Stimulated activated naive CD8-positive, alpha-beta T cell treated with anti-CD3 and anti-CD28 coated beads, Interleukin-15, amount 100 ng/mL, for 72 hours (primary cell): Measurements from ENCODE around the gene ATP6V0E2.

Experiments used
- ATAC-seq: fragments of 150-1000 bp; cut with Tn5 transposase; 2 replicates; pipeline ENCODE4 v1.10.0; 2021; ENCODE audit warnings: mild to moderate bottlenecking, moderate library complexity
- DNase-seq, 2 donors: peaks; one replicate each; pipeline ENCODE4 v3.0.0; 2021 to 2022
- H3K27ac Mint-ChIP-seq, 2 donors: one replicate each; pipeline ENCODE4 v1.8.0; 2022; ENCODE audit warnings: mild to moderate bottlenecking in 2 of 2, mixed read lengths in 2 of 2, moderate library complexity in 2 of 2
- H3K27me3 Mint-ChIP-seq: one replicate; pipeline ENCODE4 v1.8.0; 2022; ENCODE audit warnings: mixed read lengths
- H3K4me1 Mint-ChIP-seq: one replicate; pipeline ENCODE4 v1.8.0; 2022; ENCODE audit warnings: mild to moderate bottlenecking, mixed read lengths
- H3K4me3 Mint-ChIP-seq, 2 donors: one replicate each; pipeline ENCODE4 v1.8.0; 2022; ENCODE audit warnings: mild to moderate bottlenecking in 2 of 2, mixed read lengths in 2 of 2, moderate library complexity in 1 of 2
- H3K9me3 Mint-ChIP-seq, 2 donors: one replicate each; pipeline ENCODE4 v1.8.0; 2022; ENCODE audit warnings: mixed read lengths in 2 of 2

The ATP6V0E2 gene

GRCh38 chr7:149851449-149851848 is 22.3 kb upstream of the ATP6V0E2 start:
- DNase-seq (no peak), ATAC-seq (no peak)
- H3K4me1 Mint-ChIP-seq: peaks cover 40% of the 10 kb centered on the region
- H3K27ac Mint-ChIP-seq: no peak overlapping the region
- no peaks in the 10 kb centered on the region for H3K9me3 Mint-ChIP-seq
- H3K4me3 Mint-ChIP-seq: no peak overlapping the region
- no peaks in the 10 kb centered on the region for H3K27me3 Mint-ChIP-seq

GRCh38 chr7:149853157-149853556 is 20.6 kb upstream of the ATP6V0E2 start:
- peaks cover 57% of the 10 kb centered on the region for H3K4me1 Mint-ChIP-seq
- H3K27me3 Mint-ChIP-seq: no peaks in the 10 kb centered on the region
- no peaks in the 10 kb centered on the region for H3K9me3 Mint-ChIP-seq
- H3K27ac Mint-ChIP-seq: no peak overlapping the region
- no peak overlapping the region for H3K4me3 Mint-ChIP-seq
- no peak for DNase-seq
- no peak for ATAC-seq

GRCh38 chr7:149854611-149855360 is 19.0 kb upstream of the ATP6V0E2 start:
- H3K27ac Mint-ChIP-seq: no peak overlapping the region
- H3K4me1 Mint-ChIP-seq: peaks cover 62% of the 10 kb centered on the region
- no peaks in the 10 kb centered on the region for H3K27me3 Mint-ChIP-seq
- no peak for DNase-seq
- ATAC-seq: peak; percentile 49
- no peaks in the 10 kb centered on the region for H3K9me3 Mint-ChIP-seq
- no peak overlapping the region for H3K4me3 Mint-ChIP-seq

GRCh38 chr7:149855361-149856305 is 18.1 kb upstream of the ATP6V0E2 start:
- H3K4me1 Mint-ChIP-seq: peaks cover 53% of the 10 kb centered on the region
- peak; percentile 29 for ATAC-seq

GRCh38 chr7:149856583-149856982 is 17.2 kb upstream of the ATP6V0E2 start:
- DNase-seq: no peak
- Mint-ChIP-seq H3K4me3 (peak overlapping the region; percentile 65 to 68), H3K4me1 (peaks cover 51% of the 10 kb centered on the region), H3K27ac (peak overlapping the region; percentile 13 to 57), H3K27me3 (no peaks in the 10 kb centered on the region), H3K9me3 (no peaks in the 10 kb centered on the region)
- peak; percentile 79 for ATAC-seq

More at GRCh38 chr7:149855361-149856305, 18.1 kb upstream of the ATP6V0E2 start:
- no peaks in the 10 kb centered on the region for H3K9me3 Mint-ChIP-seq
- H3K27me3 Mint-ChIP-seq: no peaks in the 10 kb centered on the region
- peak overlapping the region in 1 of 2 donors; percentile 57 for H3K27ac Mint-ChIP-seq
- H3K4me3 Mint-ChIP-seq: peak overlapping the region; percentile 65 to 68
- no peak for DNase-seq

- Mint-ChIP-seq H3K4me1 (peaks cover 78% of the 10 kb centered on the region), H3K9me3 (no peaks in the 10 kb centered on the region), H3K27me3 (no peaks in the 10 kb centered on the region), H3K4me3 (no peak overlapping the region), H3K27ac (no peak overlapping the region)
- ATAC-seq (no peak), DNase-seq (no peak)
Measured at GRCh38 chr7:149859369-149859768, 14.4 kb upstream of the ATP6V0E2 start.

- no peaks in the 10 kb centered on the region for H3K9me3 Mint-ChIP-seq
- H3K4me3 Mint-ChIP-seq: no peak overlapping the region
- no peak for ATAC-seq
- peaks cover 78% of the 10 kb centered on the region for H3K4me1 Mint-ChIP-seq
- DNase-seq: no peak
- no peaks in the 10 kb centered on the region for H3K27me3 Mint-ChIP-seq
- H3K27ac Mint-ChIP-seq: no peak overlapping the region
Measured at GRCh38 chr7:149859876-149860275, 13.9 kb upstream of the ATP6V0E2 start.

- H3K4me1 Mint-ChIP-seq: peaks cover 78% of the 10 kb centered on the region
- no peak for DNase-seq
- H3K27ac Mint-ChIP-seq: no peak overlapping the region
- no peaks in the 10 kb centered on the region for H3K27me3 Mint-ChIP-seq
- no peak for ATAC-seq
- H3K9me3 Mint-ChIP-seq: no peaks in the 10 kb centered on the region
- no peak overlapping the region for H3K4me3 Mint-ChIP-seq
Measured at GRCh38 chr7:149860821-149861727, 12.7 kb upstream of the ATP6V0E2 start.

- Mint-ChIP-seq H3K27me3 (no peaks in the 10 kb centered on the region), H3K9me3 (no peaks in the 10 kb centered on the region), H3K4me1 (peaks cover 78% of the 10 kb centered on the region), H3K27ac (peak overlapping the region in 1 of 2 donors; percentile 15), H3K4me3 (no peak overlapping the region)
- ATAC-seq (no peak), DNase-seq (no peak)
Measured at GRCh38 chr7:149861728-149862045, 12.1 kb upstream of the ATP6V0E2 start.

GRCh38 chr7:149862156-149862555 is 11.6 kb upstream of the ATP6V0E2 start:
- DNase-seq: no peak
- Mint-ChIP-seq H3K4me1 (peaks cover 78% of the 10 kb centered on the region), H3K4me3 (no peak overlapping the region), H3K9me3 (no peaks in the 10 kb centered on the region), H3K27ac (no peak overlapping the region), H3K27me3 (no peaks in the 10 kb centered on the region)
- ATAC-seq: no peak

- no peak for ATAC-seq
- DNase-seq: no peak
- H3K9me3 Mint-ChIP-seq: no peaks in the 10 kb centered on the region
- H3K27ac Mint-ChIP-seq: no peak overlapping the region
- H3K4me1 Mint-ChIP-seq: peaks cover 79% of the 10 kb centered on the region
- no peaks in the 10 kb centered on the region for H3K27me3 Mint-ChIP-seq
- H3K4me3 Mint-ChIP-seq: no peak overlapping the region
Measured at GRCh38 chr7:149863500-149863899, 10.3 kb upstream of the ATP6V0E2 start.

GRCh38 chr7:149864023-149864422 is 9.7 kb upstream of the ATP6V0E2 start:
- DNase-seq: no peak
- Mint-ChIP-seq H3K4me1 (peaks cover 81% of the 10 kb centered on the region), H3K27ac (peak overlapping the region in 1 of 2 donors; percentile 82), H3K27me3 (no peaks in the 10 kb centered on the region), H3K9me3 (no peaks in the 10 kb centered on the region), H3K4me3 (no peak overlapping the region)
- ATAC-seq: no peak

- H3K27ac Mint-ChIP-seq: peak overlapping the region; percentile 93 to 97
- H3K27me3 Mint-ChIP-seq: no peaks in the 10 kb centered on the region
- DNase-seq (no peak), ATAC-seq (no peak)
- H3K9me3 Mint-ChIP-seq: no peaks in the 10 kb centered on the region
- peak overlapping the region; percentile 73 to 78 for H3K4me3 Mint-ChIP-seq
- H3K4me1 Mint-ChIP-seq: peaks cover 86% of the 10 kb centered on the region
Measured at GRCh38 chr7:149864751-149865150, 9.0 kb upstream of the ATP6V0E2 start.

- Mint-ChIP-seq H3K4me1 (peaks cover 92% of the 10 kb centered on the region), H3K4me3 (peak overlapping the region; percentile 73 to 78)
Measured at GRCh38 chr7:149865437-149865836, 8.3 kb upstream of the ATP6V0E2 start.

GRCh38 chr7:149866139-149866778 is 7.5 kb upstream of the ATP6V0E2 start:
- DNase-seq (no peak), ATAC-seq (no peak)
- Mint-ChIP-seq H3K4me1 (peaks cover 100% of the 10 kb centered on the region), H3K9me3 (no peaks in the 10 kb centered on the region), H3K4me3 (peak overlapping the region; percentile 73 to 78), H3K27ac (peak overlapping the region; percentile 93), H3K27me3 (no peaks in the 10 kb centered on the region)

More at GRCh38 chr7:149865437-149865836, 8.3 kb upstream of the ATP6V0E2 start:
- Mint-ChIP-seq H3K27ac (peak overlapping the region; percentile 93 to 97), H3K27me3 (no peaks in the 10 kb centered on the region), H3K9me3 (no peaks in the 10 kb centered on the region)
- ATAC-seq (peak; percentile 77), DNase-seq (peak; percentile 50 to 71)
